GM12892 (cell line): ENCODE measurements around the gene MAP3K10.

Source experiments
- DNase-seq: peaks from one replicate; pipeline ENCODE4 v3.0.0; 2011; ENCODE audit not compliant: insufficient read length
- FAIRE-seq: peaks from 2 replicates; lab custom pipeline; 2011; peaks lifted over from hg19 to GRCh38; lab: Jason Lieb, UNC
- POLR2A ChIP-seq: IDR thresholded peaks from 2 replicates; pipeline ENCODE4 v1.6.1; 2011; ENCODE audit warnings: low read depth, low read length, control low read depth
- POLR2AphosphoS5 ChIP-seq: IDR thresholded peaks from 2 replicates; pipeline ENCODE4 v1.6.1; 2011; ENCODE audit warnings: low read depth, low read length, control low read depth
- TAF1 ChIP-seq: IDR thresholded peaks from 2 replicates; pipeline ENCODE4 v1.6.1; 2011; ENCODE audit warnings: low read depth, mild to moderate bottlenecking, control low read depth, low read length, borderline replicate concordance

Gene MAP3K10

DNA sequence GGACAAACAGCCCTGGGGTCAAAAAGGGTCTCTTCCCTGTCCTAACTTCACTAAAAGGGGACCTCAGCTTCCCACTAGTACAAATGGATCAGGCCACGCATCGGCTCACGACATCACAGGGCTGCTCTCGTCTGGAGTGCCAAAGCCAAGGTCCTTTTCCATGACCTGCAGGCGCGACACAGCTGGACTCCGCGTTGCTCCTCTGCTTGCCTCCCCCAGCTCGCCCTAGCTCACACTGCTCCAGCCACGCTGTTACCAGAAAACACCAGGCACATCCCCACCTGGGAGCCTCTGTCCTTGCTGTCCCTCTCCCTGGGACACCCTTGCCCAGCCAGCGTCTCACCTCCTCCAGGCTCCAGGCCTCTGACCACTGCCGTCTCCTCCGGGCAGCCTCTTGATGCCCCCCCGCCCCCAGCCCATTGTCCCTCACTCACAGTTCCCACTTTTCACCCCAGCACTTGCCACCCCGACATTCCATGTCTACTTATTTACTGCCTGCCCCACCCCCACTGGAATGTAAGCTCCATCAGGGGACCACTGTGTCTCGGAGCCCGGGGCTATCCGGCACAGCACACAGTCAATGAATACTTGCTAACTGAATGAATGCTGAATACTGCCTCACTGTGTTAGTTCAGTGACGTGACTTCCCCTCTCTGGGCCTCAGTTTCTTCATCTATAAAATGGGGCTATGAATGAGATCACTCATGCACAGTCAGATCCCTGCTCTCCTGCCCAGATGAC lies 73.3 kb downstream of the MAP3K10 start:
- FAIRE-seq: no peak
- no peak for DNase-seq

More for the DNA sequence above, 73.3 kb downstream of the MAP3K10 start:
- TF ChIP-seq POLR2AphosphoS5 (no peak), TAF1 (no peak), POLR2A (no peak)
